ENCODE measurements around the gene TBL3.
A peak's percentile ranks its signal among the peaks of the same experiment; 100 is the strongest.
"Not testable (repeated sequence)": the region's sequence is repeated elsewhere in the genome, so short reads cannot be mapped to it uniquely, and the experiment has no call there.

TBL3 gene

GRCh38 chr16:1998852-1999801, 27.3 kb downstream of the TBL3 start:
- DNase-seq (ENCODE audit: low read depth, low spot score), result no peak

GRCh38 chr16:1999866-2000514, 28.1 kb downstream of the TBL3 start:
- no peak for DNase-seq (ENCODE audit: low read depth, low spot score)

GRCh38 chr16:2001035-2001434, 29.2 kb downstream of the TBL3 start:
- DNase-seq (ENCODE audit: low read depth, low spot score), result no peak

- DNase-seq (ENCODE audit: low read depth, low spot score), result no peak
Measured at GRCh38 chr16:2001456-2002355, 29.9 kb downstream of the TBL3 start.

- no peak for DNase-seq (ENCODE audit: low read depth, low spot score)
Measured at GRCh38 chr16:2002406-2003230, 30.8 kb downstream of the TBL3 start.

- no peak for DNase-seq (ENCODE audit: low read depth, low spot score)
Measured at GRCh38 chr16:2003231-2003826, 31.5 kb downstream of the TBL3 start.

GRCh38 chr16:2003827-2004641, 32.2 kb downstream of the TBL3 start:
- peak; percentile 71 for DNase-seq (ENCODE audit: low read depth, low spot score)

- DNase-seq (ENCODE audit: low read depth, low spot score), result no peak
Measured at GRCh38 chr16:2004795-2005517, 33.1 kb downstream of the TBL3 start.

- no peak for DNase-seq (ENCODE audit: low read depth, low spot score)
Measured at GRCh38 chr16:2005646-2006045, 33.8 kb downstream of the TBL3 start.

GRCh38 chr16:2006317-2006716, 34.5 kb downstream of the TBL3 start:
- no peak for DNase-seq (ENCODE audit: low read depth, low spot score)

- no peak for DNase-seq (ENCODE audit: low read depth, low spot score)
Measured at GRCh38 chr16:2007081-2007836, 35.4 kb downstream of the TBL3 start.

GRCh38 chr16:2008009-2008526, 36.2 kb downstream of the TBL3 start:
- DNase-seq (ENCODE audit: low read depth, low spot score), result no peak

GRCh38 chr16:2008631-2009163, 36.8 kb downstream of the TBL3 start:
- no peak for DNase-seq (ENCODE audit: low read depth, low spot score)

GRCh38 chr16:2009164-2009711, 37.4 kb downstream of the TBL3 start:
- no peak for DNase-seq (ENCODE audit: low read depth, low spot score)

GRCh38 chr16:2009791-2010510, 38.1 kb downstream of the TBL3 start, which contains the start of gene ZNF598:
Gene ZNF598, minus strand, starts transcription at chr16:2009821.
- DNase-seq (ENCODE audit: low read depth, low spot score), result peak; percentile 57

GRCh38 chr16:2011726-2012125, 39.9 kb downstream of the TBL3 start:
- not testable (repeated sequence) for DNase-seq (ENCODE audit: low read depth, low spot score)

GRCh38 chr16:2013527-2013926, 41.7 kb downstream of the TBL3 start:
- DNase-seq (ENCODE audit: low read depth, low spot score), result no peak

Data from activated CD4-positive, CD25-positive, alpha-beta regulatory T cell treated with anti-CD3 and anti-CD28 coated beads, Interleukin-2, amount 50 U/mL, for 16 hours (primary cell).